A673 (cell line): ENCODE data around the gene SPP1. TPM values are rescaled to one million over a fixed set of nuclear protein-coding genes. Genes with fewer than 3 reads are reported as not detected.

ENCODE experiments used
- BruUV-seq: library from RNA; stranded (reverse); fragments of 400-500 nt; replicated peaks from 2 replicates; lab custom pipeline; 2021; lab: Mats Ljungman, UMichigan
- CTCF ChIA-PET: fragments of 300-600 bp; sonication (Branson Sonifier 250); formaldehyde crosslinking; loops from one replicate; lab custom pipeline; 2022; ENCODE audit warnings: antibody characterized with exemption; lab: Charles Lee
- POLR2A ChIA-PET: fragments of 300-600 bp; sonication (Branson Sonifier 250); formaldehyde crosslinking; loops from one replicate; lab custom pipeline; 2022; ENCODE audit warnings: antibody characterized with exemption; ENCODE audit not compliant: low non-redundant PET; lab: Charles Lee
- DNase-seq: peaks from one replicate; pipeline ENCODE4 v3.0.0-alpha.2; 2015; ENCODE audit warnings: low spot score
- H3K27ac ChIP-seq: fragments of 200-600 bp; sonication (generic); 2 replicates; pipeline ENCODE4 v1.5.1; 2016; ENCODE audit warnings: mixed run types, low read depth, mild to moderate bottlenecking, mixed read lengths, antibody characterized with exemption, low read length; ENCODE audit not compliant: poor library complexity, severe bottlenecking
- H3K27me3 ChIP-seq: fragments of 200-600 bp; sonication (generic); replicated peaks from 2 replicates; pipeline ENCODE4 v1.6.1; 2017; ENCODE audit warnings: mixed run types, low read depth, mild to moderate bottlenecking, mixed read lengths, antibody characterized with exemption, low read length; ENCODE audit not compliant: insufficient read depth, poor library complexity
- H3K36me3 ChIP-seq: fragments of 200-600 bp; sonication (generic); 2 replicates; pipeline ENCODE4 v1.6.1; 2016; ENCODE audit warnings: mixed run types, mild to moderate bottlenecking, mixed read lengths, antibody characterized with exemption, low read length; ENCODE audit not compliant: insufficient read depth, poor library complexity, severe bottlenecking
- H3K4me1 ChIP-seq: fragments of 200-600 bp; sonication (generic); 2 replicates; pipeline ENCODE4 v1.6.1; 2017; ENCODE audit warnings: mixed run types, mild to moderate bottlenecking, mixed read lengths, antibody characterized with exemption, low read length; ENCODE audit not compliant: insufficient read depth, poor library complexity, severe bottlenecking
- H3K4me3 ChIP-seq: fragments of 200-600 bp; sonication (generic); 2 replicates; pipeline ENCODE4 v1.5.1; 2016; ENCODE audit warnings: low read depth, mixed run types, mild to moderate bottlenecking, mixed read lengths, low read length; ENCODE audit not compliant: poor library complexity, severe bottlenecking
- H3K9me3 ChIP-seq: fragments of 200-600 bp; sonication (generic); 2 replicates; pipeline ENCODE4 v1.6.1; 2016; ENCODE audit warnings: mixed run types, low read depth, mild to moderate bottlenecking, mixed read lengths, antibody characterized with exemption, low read length; ENCODE audit not compliant: poor library complexity, severe bottlenecking
- CTCF ChIP-seq: fragments of 300-800, 200-600 bp; sonication (generic); conservative IDR thresholded peaks from 2 replicates; pipeline ENCODE4 v1.5.1; 2017; ENCODE audit warnings: low read depth, mild to moderate bottlenecking, antibody characterized with exemption, low read length, moderate library complexity, mixed read lengths
- EZH2 ChIP-seq: fragments of 200-600 bp; sonication (generic); IDR thresholded peaks from 2 replicates; pipeline ENCODE4 v1.6.1; 2017; ENCODE audit warnings: borderline replicate concordance, low read depth, mild to moderate bottlenecking, mixed read lengths, antibody characterized with exemption, low read length; ENCODE audit not compliant: poor library complexity, severe bottlenecking
- intact Hi-C: fragments of 100-400 bp; cut with micrococcal nuclease; formaldehyde crosslinking; loops from one replicate; pipeline ENCODE4 v1.10.0; 2022; ENCODE audit not compliant: unreplicated experiment
- total RNA-seq: library from RNA; stranded (reverse); gene quantifications from 2 replicates; pipeline ENCODE4 v1.2.3, GENCODE V29; 2021

Gene SPP1
- total RNA-seq, 1 experiment from 2014 or later = 0.99 TPM

DNA sequence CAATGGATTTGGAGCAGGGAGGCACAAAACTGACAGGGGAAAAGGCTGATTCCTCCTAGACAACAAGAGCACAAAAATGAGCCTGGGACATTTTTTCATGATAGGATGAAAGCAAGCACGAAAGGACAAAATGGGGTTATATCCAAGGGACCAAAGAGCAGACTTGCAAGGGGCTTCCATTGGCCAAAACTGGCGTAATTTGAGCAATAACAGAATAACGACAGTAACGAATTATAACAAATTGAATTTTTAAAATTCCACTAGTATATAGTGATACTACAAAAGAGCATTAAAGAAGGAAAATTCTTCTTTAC, 10.3 kb downstream of the SPP1 start:
- DNase-seq = no peak
- no peaks in the 10 kb centered on the region for H3K4me1 ChIP-seq
- H3K27me3 ChIP-seq = no peaks in the 10 kb centered on the region
- intact Hi-C loops = no loop called here
- H3K36me3 ChIP-seq = no peaks in the 10 kb centered on the region
- CTCF ChIA-PET = interaction anchor here (1.8 kb wide), 1 partner anchor 133 kb away, joined by 9 read pairs; no protein-coding TSS in a partner anchor
- H3K27ac ChIP-seq = no peak overlapping the region
- BruUV-seq = no TSS peak
- peak; percentile 2; the same call in 1 of the 2 replicates for TF ChIP-seq CTCF
- TF ChIP-seq EZH2 = no peak
- no peak overlapping the region for H3K4me3 ChIP-seq
- POLR2A ChIA-PET = no interaction called here
- no peaks in the 10 kb centered on the region for H3K9me3 ChIP-seq

DNA sequence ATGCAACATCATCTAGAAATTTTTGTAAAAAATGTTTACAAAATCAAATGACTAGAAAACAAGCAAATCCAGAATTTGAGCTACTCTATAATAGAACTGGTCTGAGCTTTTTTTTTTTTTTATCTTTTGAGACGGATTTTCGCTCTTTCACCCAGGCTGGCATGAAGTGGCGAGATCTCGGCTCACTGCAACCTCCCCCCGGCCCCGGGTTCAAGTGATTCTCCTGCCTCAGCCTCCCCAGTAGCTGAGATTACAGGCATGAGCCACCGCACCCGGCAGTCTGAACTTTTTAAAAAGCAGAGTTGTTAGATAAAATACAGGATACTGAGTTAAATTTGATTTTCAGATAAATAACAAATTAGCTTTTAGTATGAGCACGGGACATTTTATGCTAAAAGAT, 11.0 kb downstream of the SPP1 start:
- CTCF ChIA-PET = interaction anchor here (1.8 kb wide), 1 partner anchor 133 kb away, joined by 9 read pairs; no protein-coding TSS in a partner anchor
- Histone ChIP-seq H3K36me3 (no peaks in the 10 kb centered on the region), H3K4me3 (no peak overlapping the region), H3K4me1 (no peaks in the 10 kb centered on the region), H3K9me3 (no peaks in the 10 kb centered on the region), H3K27ac (no peak overlapping the region), H3K27me3 (no peaks in the 10 kb centered on the region)
- intact Hi-C loops = no loop called here
- TF ChIP-seq EZH2 (no peak), CTCF (no peak)
- POLR2A ChIA-PET = no interaction called here
- no peak for DNase-seq
- BruUV-seq = no TSS peak

DNA sequence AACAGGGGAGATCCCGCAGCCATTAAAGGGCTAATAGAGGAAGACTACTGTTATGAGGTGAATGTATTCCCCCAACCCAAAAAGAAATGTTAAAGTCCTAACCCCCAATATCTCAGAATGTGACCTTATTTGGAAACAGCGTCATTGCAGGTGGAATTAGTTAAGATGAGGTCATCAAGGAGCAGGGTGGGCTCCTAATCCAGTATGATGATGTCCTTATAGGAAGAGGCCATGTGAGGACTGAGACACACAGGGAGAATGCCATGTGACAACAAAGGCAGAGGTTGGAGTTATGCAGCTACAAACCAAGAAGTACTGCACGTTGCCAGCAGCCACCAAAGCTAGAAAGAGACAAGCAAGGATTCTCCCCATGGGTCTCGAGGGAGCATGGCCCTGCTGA, 14.3 kb downstream of the SPP1 start:
- intact Hi-C loops = no loop called here
- BruUV-seq = no TSS peak
- no peak overlapping the region for H3K4me3 ChIP-seq
- DNase-seq = no peak
- ChIA-PET CTCF (no interaction called here), POLR2A (no interaction called here)
- H3K27me3 ChIP-seq = no peaks in the 10 kb centered on the region
- H3K27ac ChIP-seq = no peak overlapping the region
- no peaks in the 10 kb centered on the region for H3K4me1 ChIP-seq
- H3K36me3 ChIP-seq = no peaks in the 10 kb centered on the region
- TF ChIP-seq EZH2 = no peak
- no peak for TF ChIP-seq CTCF
- no peaks in the 10 kb centered on the region for H3K9me3 ChIP-seq
